K562 (cell line): ENCODE results near the gene GPR42. TPM values are rescaled to one million over a fixed set of nuclear protein-coding genes. Genes with fewer than 3 reads are reported as not detected.

Source experiments
- ATF1 ChIP-seq, 2 experiments: fragments of 450-650 bp in 1 of 2; IDR thresholded peaks; 2 replicates each; pipeline ENCODE4 v1.6.1; 2016; ENCODE audit warnings: missing compliant biosample characterization in 1 of 2, missing genetic modification characterization in 1 of 2
- COPS2 ChIP-seq: fragments of 450-650 bp; conservative IDR thresholded peaks from 2 replicates; pipeline ENCODE4 v1.6.1; 2016; ENCODE audit warnings: mild to moderate bottlenecking, moderate library complexity
- HDAC1 ChIP-seq, 2 experiments: fragments of 450-650 bp; IDR thresholded peaks; 2 replicates each; pipeline ENCODE4 v1.6.1; 2016 to 2017; ENCODE audit warnings: inconsistent platforms in 1 of 2, mild to moderate bottlenecking in 1 of 2, moderate library complexity in 1 of 2
- HDAC2 ChIP-seq: fragments of 450-650 bp; IDR thresholded peaks from 2 replicates; pipeline ENCODE4 v1.6.1; 2016; ENCODE audit warnings: mild to moderate bottlenecking
- KDM2B ChIP-seq: fragments of 250-450 bp; sonication (Bioruptor Pico); IDR thresholded peaks from 2 replicates; pipeline ENCODE4 v1.8.0; 2021; ENCODE audit warnings: mild to moderate bottlenecking, moderate library complexity
- MTA3 ChIP-seq: fragments of 450-650 bp; formaldehyde crosslinking; IDR thresholded peaks from 2 replicates; pipeline ENCODE4 v1.6.1; 2017; ENCODE audit warnings: mild to moderate bottlenecking, borderline replicate concordance
- NFIC ChIP-seq: fragments of 450-650 bp; IDR thresholded peaks from 2 replicates; pipeline ENCODE4 v1.6.1; 2017; ENCODE audit warnings: mild to moderate bottlenecking, inconsistent platforms
- PHF8 ChIP-seq: fragments of 200-600 bp; sonication (generic); IDR thresholded peaks from 2 replicates; pipeline ENCODE4 v1.6.1; 2012; ENCODE audit warnings: mixed run types, mild to moderate bottlenecking, inconsistent platforms, low read length, moderate library complexity, borderline replicate concordance
- REST ChIP-seq, 2 experiments: fragments of 450-650 bp; formaldehyde crosslinking in 1 of 2; IDR thresholded peaks; 2 replicates each; pipeline versions ENCODE4 v1.4.0 to v1.6.1; 2014 to 2020; ENCODE audit warnings: mild to moderate bottlenecking in 2 of 2, borderline replicate concordance in 1 of 2, low read depth in 1 of 2
- SMC3 ChIP-seq: conservative IDR thresholded peaks from 2 replicates; pipeline ENCODE4 v1.6.1; 2011; ENCODE audit warnings: low read depth, low read length, improper control_type of control experiment; ENCODE audit not compliant: insufficient read depth
- TBL1XR1 ChIP-seq, 2 experiments: IDR thresholded peaks; 2 replicates each; pipeline ENCODE4 v1.6.1; 2012; ENCODE audit warnings: improper control_type of control experiment in 2 of 2, low read length in 2 of 2, mild to moderate bottlenecking in 1 of 2
- TBP ChIP-seq: optimal IDR thresholded peaks from 2 replicates; pipeline ENCODE3; 2011; ENCODE audit warnings: low read depth, low read length, improper control_type of control experiment
- THAP12 ChIP-seq: fragments of 250-450 bp; sonication (Bioruptor Pico); IDR thresholded peaks from 2 replicates; pipeline ENCODE4 v1.9.0; 2021; ENCODE audit warnings: mild to moderate bottlenecking, inconsistent platforms
- ZNF12 ChIP-seq: sonication (generic); formaldehyde crosslinking; IDR thresholded peaks from 2 replicates; pipeline ENCODE4 v1.4.0; 2020; ENCODE audit warnings: mild to moderate bottlenecking, missing genetic modification reagents
- ZNF175 ChIP-seq: fragments of 200-800 bp; sonication (Bioruptor generic); IDR thresholded peaks from 2 replicates; pipeline ENCODE4 v1.6.1; 2016; ENCODE audit warnings: low read depth, mild to moderate bottlenecking, missing genetic modification characterization, missing compliant biosample characterization
- ZNF431 ChIP-seq: sonication (generic); formaldehyde crosslinking; IDR thresholded peaks from 2 replicates; pipeline ENCODE4 v1.8.0; 2022; ENCODE audit warnings: mild to moderate bottlenecking, missing genetic modification reagents
- ZNF444 ChIP-seq: fragments of 250-450 bp; sonication (Bioruptor Pico); IDR thresholded peaks from 2 replicates; pipeline ENCODE4 v1.4.0; 2020; ENCODE audit warnings: mild to moderate bottlenecking, moderate library complexity
- polyA plus RNA-seq, 8 experiments: library from polyadenylated mRNA; depleted of rRNA in 4 of 8; stranded (reverse) in 5 of 8; unstranded in 3 of 8; fragments of >200 nt; fragmentation: Nextera tagmentation in 2 of 8; fragmentation: Illumina TruSeq in 1 of 8; extraction: Ambion mirVana in 2 of 8; extraction: Trizol in 1 of 8; gene quantifications; 2 replicates each; pipeline versions ENCODE4 v1.2.1 to v1.2.3, GENCODE V29; 2011 to 2014; ENCODE audit warnings: inconsistent platforms in 1 of 8, missing spikeins in 1 of 8
- total RNA-seq, 7 experiments: library from RNA; depleted of rRNA in 6 of 7; stranded (reverse); fragments of >200 nt in 6 of 7; fragmentation: Illumina TruSeq in 2 of 7; extraction: Trizol in 2 of 7; gene quantifications; 2 replicates each; pipeline versions ENCODE4 v1.2.1 to v1.2.3, GENCODE V29; 2011 to 2021; ENCODE audit warnings: low replicate concordance in 1 of 7
- TF ChIP-seq, protein P1 (sequence below): fragments of 250-450 bp; sonication (Bioruptor Pico); IDR thresholded peaks from 2 replicates; pipeline ENCODE4 v1.4.0; 2020

The GPR42 gene
- total and polyA plus RNA-seq, 9 of the 15 experiments (the other 6 are each of a cell fraction or from before 2014, with no cell fraction given) = not detected

GRCh38 chr19:35327642-35328041, 43.2 kb upstream of the GPR42 start (continued):
- TF ChIP-seq REST (IDR thresholded peaks at IDR 0.05; ENCODE audit: borderline replicate concordance) (peak; percentile 64), REST (CRISPR knock-in tag; IDR thresholded peaks at IDR 0.05; ENCODE audit: low read depth) (no peak), KDM2B (CRISPR knock-in tag) (no peak), ZNF431 (CRISPR knock-in tag) (no peak), MTA3 (0 out of 2 replicates have a peak, but pooled peaks have one; percentile 21), SMC3 (peak; percentile 63), COPS2 (no peak), ZNF12 (CRISPR knock-in tag) (no peak), ZNF444 (no peak), THAP12 (CRISPR knock-in tag) (no peak), ATF1 (CRISPR knock-in tag; IDR thresholded peaks at IDR 0.05) (no peak), ATF1 (tag; IDR thresholded peaks at IDR 0.05) (no peak), TBP (peak; percentile 73), ZNF175 (no peak), HDAC2 (0 out of 2 replicates have a peak, but pooled peaks have one; percentile 48), TBL1XR1 (IDR thresholded peaks at IDR 0.05; ENCODE audit: low read length in 2 of 2) (0 out of 4 replicates have a peak, but pooled peaks of 1 of the 2 experiments have one; percentile 12), NFIC (no peak), PHF8 (no peak), HDAC1 (IDR thresholded peaks at IDR 0.05) (peak in 1 of 2 experiments; percentile 49; a peak in 2 of 4 replicates)
- TF ChIP-seq, protein P1, sequence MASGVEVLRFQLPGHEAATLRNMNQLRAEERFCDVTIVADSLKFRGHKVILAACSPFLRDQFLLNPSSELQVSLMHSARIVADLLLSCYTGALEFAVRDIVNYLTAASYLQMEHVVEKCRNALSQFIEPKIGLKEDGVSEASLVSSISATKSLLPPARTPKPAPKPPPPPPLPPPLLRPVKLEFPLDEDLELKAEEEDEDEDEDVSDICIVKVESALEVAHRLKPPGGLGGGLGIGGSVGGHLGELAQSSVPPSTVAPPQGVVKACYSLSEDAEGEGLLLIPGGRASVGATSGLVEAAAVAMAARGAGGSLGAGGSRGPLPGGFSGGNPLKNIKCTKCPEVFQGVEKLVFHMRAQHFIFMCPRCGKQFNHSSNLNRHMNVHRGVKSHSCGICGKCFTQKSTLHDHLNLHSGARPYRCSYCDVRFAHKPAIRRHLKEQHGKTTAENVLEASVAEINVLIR = no peak
